Measurements from ENCODE around the gene CDH13. TPM values are rescaled to one million over a fixed set of nuclear protein-coding genes. Genes with fewer than 3 reads are reported as not detected.

Gene CDH13
- total RNA-seq, 1 donor from 2014 or later = 161 TPM

DNA sequence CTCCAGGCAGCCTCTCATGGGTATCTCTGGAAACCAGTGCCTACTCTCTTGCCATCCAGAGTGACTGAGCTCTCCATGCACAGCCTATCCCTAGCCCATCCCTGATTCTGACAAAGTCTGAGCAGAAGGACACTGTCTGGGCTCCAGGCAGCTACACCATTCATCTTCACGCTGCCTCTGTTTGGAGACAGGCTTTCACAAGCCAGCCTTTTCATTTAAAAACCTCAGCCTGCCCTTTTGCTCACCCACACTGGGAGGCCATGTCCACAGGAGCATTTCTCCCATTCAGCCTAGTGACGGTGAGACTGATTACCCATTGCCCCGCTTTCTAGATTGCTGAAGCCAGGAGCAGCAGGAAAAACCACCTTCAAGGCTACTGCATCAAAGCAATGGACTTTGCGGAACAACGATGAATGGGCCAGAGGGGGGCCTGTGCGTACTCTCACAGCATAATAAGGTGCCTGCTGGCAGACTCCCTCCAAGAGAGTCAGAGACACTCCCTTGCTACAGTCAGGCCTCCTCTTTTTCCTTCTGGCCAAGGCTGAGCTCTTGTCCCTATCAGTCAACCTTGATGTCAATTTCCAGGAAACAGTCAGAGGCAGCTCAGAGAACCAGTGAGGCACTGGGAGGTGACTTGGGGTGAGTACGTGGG lies 24.7 kb upstream of the CDH13 start:
- Histone ChIP-seq H3K27me3 (ENCODE audit: low read depth) (no peaks in the 10 kb centered on the region), H3K9me3 (replicated peaks) (peaks cover 21% of the 10 kb centered on the region), H3K36me3 (no peaks in the 10 kb centered on the region), H3K4me3 (no peak overlapping the region), H3K4me1 (peaks cover 9% of the 10 kb centered on the region), H3K27ac (replicated peaks) (no peak overlapping the region)
- DNase-seq = no peak
- intact Hi-C loops (cut with micrococcal nuclease) = no loop called here
- TF ChIP-seq, protein P1, sequence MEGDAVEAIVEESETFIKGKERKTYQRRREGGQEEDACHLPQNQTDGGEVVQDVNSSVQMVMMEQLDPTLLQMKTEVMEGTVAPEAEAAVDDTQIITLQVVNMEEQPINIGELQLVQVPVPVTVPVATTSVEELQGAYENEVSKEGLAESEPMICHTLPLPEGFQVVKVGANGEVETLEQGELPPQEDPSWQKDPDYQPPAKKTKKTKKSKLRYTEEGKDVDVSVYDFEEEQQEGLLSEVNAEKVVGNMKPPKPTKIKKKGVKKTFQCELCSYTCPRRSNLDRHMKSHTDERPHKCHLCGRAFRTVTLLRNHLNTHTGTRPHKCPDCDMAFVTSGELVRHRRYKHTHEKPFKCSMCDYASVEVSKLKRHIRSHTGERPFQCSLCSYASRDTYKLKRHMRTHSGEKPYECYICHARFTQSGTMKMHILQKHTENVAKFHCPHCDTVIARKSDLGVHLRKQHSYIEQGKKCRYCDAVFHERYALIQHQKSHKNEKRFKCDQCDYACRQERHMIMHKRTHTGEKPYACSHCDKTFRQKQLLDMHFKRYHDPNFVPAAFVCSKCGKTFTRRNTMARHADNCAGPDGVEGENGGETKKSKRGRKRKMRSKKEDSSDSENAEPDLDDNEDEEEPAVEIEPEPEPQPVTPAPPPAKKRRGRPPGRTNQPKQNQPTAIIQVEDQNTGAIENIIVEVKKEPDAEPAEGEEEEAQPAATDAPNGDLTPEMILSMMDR (IDR thresholded peaks at IDR 0.05; ENCODE audit: borderline replicate concordance) = no peak

DNA sequence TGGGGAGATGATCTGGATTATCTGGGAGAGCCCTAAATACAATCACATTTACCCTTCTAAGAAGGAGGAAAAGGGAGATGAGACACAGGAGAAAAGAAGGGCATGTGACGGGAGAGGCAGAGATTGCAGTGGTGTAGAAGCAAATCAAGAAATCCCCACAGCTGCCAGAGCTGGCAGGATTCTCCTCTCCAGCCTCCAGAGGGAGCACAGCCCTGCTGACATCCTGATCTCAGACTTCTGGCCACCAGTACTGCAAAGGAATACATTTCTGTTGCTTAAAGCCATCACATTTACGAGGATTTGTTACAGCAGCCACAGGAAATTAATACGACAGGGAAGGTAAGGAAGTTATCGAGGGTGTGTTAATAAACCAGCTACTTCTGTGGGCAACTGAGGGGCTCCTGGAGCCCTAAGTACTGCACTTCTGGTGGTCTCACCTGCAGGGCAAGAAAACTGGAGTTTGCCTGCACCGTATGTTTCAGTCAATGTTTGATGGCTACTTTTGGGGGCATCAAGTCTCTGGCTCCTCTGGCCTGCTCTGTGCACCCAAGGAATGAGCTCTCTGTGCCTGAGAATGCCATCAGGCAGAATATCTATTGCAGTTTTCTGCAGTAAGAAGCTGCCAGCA lies 22.9 kb upstream of the CDH13 start:
- no peaks in the 10 kb centered on the region for H3K36me3 ChIP-seq
- no peak overlapping the region for H3K4me3 ChIP-seq
- no peaks in the 10 kb centered on the region for H3K27me3 ChIP-seq (ENCODE audit: low read depth)
- H3K27ac ChIP-seq (replicated peaks) = no peak overlapping the region
- H3K9me3 ChIP-seq (replicated peaks) = peaks cover 16% of the 10 kb centered on the region
- TF ChIP-seq, protein P1 (IDR thresholded peaks at IDR 0.05; ENCODE audit: borderline replicate concordance) = peak; percentile 82
- DNase-seq = peak; percentile 39
- intact Hi-C loops (cut with micrococcal nuclease) = no loop called here
- peaks cover 11% of the 10 kb centered on the region for H3K4me1 ChIP-seq

DNA sequence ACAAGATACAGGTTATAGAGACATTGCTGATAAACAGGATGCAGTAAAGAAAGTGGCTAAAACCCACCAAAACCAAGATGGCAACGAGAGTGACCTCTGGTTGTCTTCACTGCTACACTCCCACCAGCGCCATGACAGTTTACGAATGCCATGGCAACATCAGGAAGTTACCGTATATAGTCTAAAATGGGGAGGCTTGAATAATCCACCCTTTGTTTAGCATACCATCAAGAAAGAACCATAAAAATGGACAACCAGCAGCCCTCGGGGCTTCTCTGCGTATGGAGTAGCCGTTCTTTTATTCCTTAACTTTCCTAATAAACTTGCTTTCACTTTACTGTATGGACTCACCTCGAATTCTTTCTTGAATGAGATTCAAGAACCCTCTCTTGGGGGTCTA lies 21.7 kb upstream of the CDH13 start:
- intact Hi-C loops (cut with micrococcal nuclease) = no loop called here
- no peak for DNase-seq
- Histone ChIP-seq H3K27me3 (ENCODE audit: low read depth) (no peaks in the 10 kb centered on the region), H3K9me3 (replicated peaks) (peaks cover 10% of the 10 kb centered on the region), H3K36me3 (no peaks in the 10 kb centered on the region), H3K27ac (replicated peaks) (no peak overlapping the region), H3K4me3 (no peak overlapping the region), H3K4me1 (peaks cover 21% of the 10 kb centered on the region)
- TF ChIP-seq, protein P1 (IDR thresholded peaks at IDR 0.05; ENCODE audit: borderline replicate concordance) = no peak

GRCh38 chr16:82605863-82606620 lies 20.7 kb upstream of the CDH13 start:
- Histone ChIP-seq H3K36me3 (no peaks in the 10 kb centered on the region), H3K27me3 (ENCODE audit: low read depth) (no peaks in the 10 kb centered on the region), H3K4me1 (peaks cover 21% of the 10 kb centered on the region), H3K4me3 (no peak overlapping the region), H3K9me3 (replicated peaks) (no peaks in the 10 kb centered on the region), H3K27ac (replicated peaks) (no peak overlapping the region)
- TF ChIP-seq, protein P1 (IDR thresholded peaks at IDR 0.05; ENCODE audit: borderline replicate concordance) = no peak
- no peak for DNase-seq
- intact Hi-C loops (cut with micrococcal nuclease) = no loop called here

- peak; percentile 58 for DNase-seq
- Histone ChIP-seq H3K9me3 (replicated peaks) (no peaks in the 10 kb centered on the region), H3K27ac (replicated peaks) (peak overlapping the region; percentile 66), H3K4me3 (no peak overlapping the region), H3K4me1 (peaks cover 13% of the 10 kb centered on the region), H3K27me3 (ENCODE audit: low read depth) (no peaks in the 10 kb centered on the region), H3K36me3 (no peaks in the 10 kb centered on the region)
- intact Hi-C loops (cut with micrococcal nuclease) = no loop called here
- TF ChIP-seq, protein P1 (IDR thresholded peaks at IDR 0.05; ENCODE audit: borderline replicate concordance) = no peak
Measured at GRCh38 chr16:82609140-82609539, 17.6 kb upstream of the CDH13 start.

Measured in left ventricle myocardium inferior (tissue), 1 donor.